Upper lobe of left lung (tissue), 4 donors: Measurements from ENCODE around the gene CORO6.

Source experiments
- CTCF ChIP-seq, 6 experiments: fragments of 450-650 bp in 4 of 6; fragments of 200-600 bp in 2 of 6; sonication (generic) in 2 of 6; IDR thresholded peaks; one replicate each; pipeline ENCODE4 v1.5.1; 2016 to 2019; ENCODE audit warnings: antibody characterized with exemption in 6 of 6
- EP300 ChIP-seq, 4 donors: sonication (generic); formaldehyde crosslinking; IDR thresholded peaks; one replicate each; pipeline ENCODE4 v1.5.1; 2017; ENCODE audit warnings: antibody characterized with exemption in 4 of 4, control low read depth in 2 of 4
- POLR2A ChIP-seq, 4 donors: fragments of 450-650 bp; IDR thresholded peaks; one replicate each; pipeline ENCODE4 v1.5.1; 2016 to 2017; ENCODE audit warnings: antibody characterized with exemption in 4 of 4, mild to moderate bottlenecking in 2 of 4
- POLR2AphosphoS5 ChIP-seq, 2 donors: sonication (generic); formaldehyde crosslinking; IDR thresholded peaks; one replicate each; pipeline ENCODE4 v1.5.1; 2017; ENCODE audit warnings: antibody characterized with exemption in 2 of 2

DNA sequence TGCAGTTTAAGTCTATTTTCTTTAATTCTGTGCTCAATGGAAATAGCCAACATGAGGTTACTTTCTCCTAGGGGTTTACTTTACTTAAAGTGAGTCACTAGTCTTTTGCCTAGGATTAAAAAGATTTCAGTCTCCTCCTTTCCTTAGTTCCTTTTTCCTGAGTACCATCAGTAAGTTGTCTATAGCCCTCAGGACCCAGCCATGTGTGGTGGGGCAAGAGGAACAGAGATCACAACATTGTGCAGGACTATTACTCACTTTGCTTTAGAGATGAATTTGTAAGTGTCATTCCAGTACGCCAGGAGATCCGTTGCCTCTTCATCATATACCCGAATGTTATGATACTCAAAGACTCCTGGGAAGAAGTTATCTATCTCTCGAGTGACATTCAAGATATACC lies 27.7 kb upstream of the CORO6 start:
- TF ChIP-seq CTCF (IDR thresholded peaks at IDR 0.05), result no peak
- TF ChIP-seq EP300 (IDR thresholded peaks at IDR 0.05), result no peak
- TF ChIP-seq POLR2A (IDR thresholded peaks at IDR 0.05), result no peak
- TF ChIP-seq POLR2AphosphoS5 (IDR thresholded peaks at IDR 0.05), result no peak
